ENCODE measurements around the gene DNAH7.

Gene DNAH7

GRCh38 chr2:195857132-195857531 is 211.5 kb downstream of the DNAH7 start:
- no peak for DNase-seq

- no peak for DNase-seq
These were observed 217.9 kb downstream of the DNAH7 start for GRCh38 chr2:195850764-195851163.

GRCh38 chr2:195848119-195848899 is 220.3 kb downstream of the DNAH7 start:
- DNase-seq, result no peak

GRCh38 chr2:195842932-195843331 is 225.7 kb downstream of the DNAH7 start:
- no peak for DNase-seq

- DNase-seq, result no peak
These were observed 230.6 kb downstream of the DNAH7 start for GRCh38 chr2:195838002-195838401.

GRCh38 chr2:195836002-195836401 is 232.6 kb downstream of the DNAH7 start:
- no peak for DNase-seq

GRCh38 chr2:195834836-195835235 is 233.8 kb downstream of the DNAH7 start:
- DNase-seq, result no peak

GRCh38 chr2:195830968-195831950 is 237.4 kb downstream of the DNAH7 start:
- no peak for DNase-seq

GRCh38 chr2:195824478-195824877 is 244.2 kb downstream of the DNAH7 start:
- DNase-seq, result no peak

GRCh38 chr2:195823206-195823605 is 245.4 kb downstream of the DNAH7 start:
- no peak for DNase-seq

- DNase-seq, result no peak
These were observed 247.1 kb downstream of the DNAH7 start for GRCh38 chr2:195821566-195821932.

- DNase-seq, result no peak
These were observed 247.6 kb downstream of the DNAH7 start for GRCh38 chr2:195820867-195821565.

GRCh38 chr2:195820373-195820772 is 248.3 kb downstream of the DNAH7 start:
- no peak for DNase-seq

- no peak for DNase-seq
These were observed 249.4 kb downstream of the DNAH7 start for GRCh38 chr2:195819276-195819675.

GRCh38 chr2:195818526-195818925 is 250.1 kb downstream of the DNAH7 start:
- DNase-seq, result no peak

GRCh38 chr2:195818106-195818505 is 250.5 kb downstream of the DNAH7 start:
- DNase-seq, result no peak

GRCh38 chr2:195815083-195815482 is 253.6 kb downstream of the DNAH7 start:
- DNase-seq, result no peak

GRCh38 chr2:195813421-195813820 is 255.2 kb downstream of the DNAH7 start:
- DNase-seq, result no peak

- DNase-seq, result no peak
These were observed 258.1 kb downstream of the DNAH7 start for GRCh38 chr2:195810340-195811098.

GRCh38 chr2:195808189-195808588 is 260.4 kb downstream of the DNAH7 start:
- DNase-seq, result no peak

GRCh38 chr2:195805283-195805976 is 263.2 kb downstream of the DNAH7 start:
- no peak for DNase-seq

GRCh38 chr2:195795879-195796278 is 272.8 kb downstream of the DNAH7 start:
- no peak for DNase-seq
